PFSK-1 (cell line): ENCODE measurements around the gene PRXL2B.

ENCODE experiments used
- FOXP2 ChIP-seq: optimal IDR thresholded peaks from 2 replicates; pipeline ENCODE3; 2011; ENCODE audit warnings: borderline replicate concordance, control low read depth, inconsistent platforms; ENCODE audit not compliant: insufficient read depth; ENCODE audit errors: extremely low read length, extremely low read depth
- POLR2AphosphoS5 ChIP-seq: IDR thresholded peaks from 2 replicates; pipeline ENCODE4 v1.6.1; 2012; ENCODE audit warnings: low read depth, mild to moderate bottlenecking, control low read depth, low read length, moderate library complexity
- REST ChIP-seq, 2 experiments: IDR thresholded peaks; 2 replicates each; pipeline versions ENCODE4 v1.6.1 to v1.8.0; 2011 to 2012; ENCODE audit warnings: low read depth in 2 of 2, low read length in 2 of 2, control low read depth in 1 of 2, inconsistent platforms in 1 of 2, mild to moderate bottlenecking in 1 of 2, moderate library complexity in 1 of 2; ENCODE audit not compliant: insufficient read depth in 1 of 2
- SIN3A ChIP-seq: IDR thresholded peaks from 2 replicates; pipeline ENCODE4 v1.6.1; 2012; ENCODE audit warnings: mild to moderate bottlenecking, low read length, moderate library complexity, borderline replicate concordance; ENCODE audit not compliant: insufficient read depth
- TAF1 ChIP-seq: IDR thresholded peaks from 2 replicates; pipeline ENCODE4 v1.6.1; 2012; ENCODE audit warnings: low read length, control low read depth, borderline replicate concordance; ENCODE audit not compliant: insufficient read depth

PRXL2B gene

DNA sequence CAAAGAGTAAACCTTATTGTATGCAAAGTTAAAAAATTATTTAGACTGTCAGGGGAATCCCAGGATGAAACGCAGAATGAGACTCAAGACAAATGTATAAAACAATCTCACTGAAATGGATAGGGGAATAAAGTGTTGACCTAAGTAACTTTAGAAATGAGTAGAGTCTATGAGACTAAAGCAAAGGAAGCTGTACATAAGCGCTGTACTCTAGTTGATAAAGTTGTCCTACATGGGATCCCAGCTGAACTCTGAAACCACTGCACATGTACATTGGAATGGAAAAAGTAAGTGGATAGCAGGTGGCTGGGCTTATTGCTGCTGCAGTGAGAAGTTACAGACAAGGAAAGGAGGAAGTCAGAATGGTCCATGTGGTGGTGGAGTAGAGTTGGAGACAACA is 27.6 kb downstream of the PRXL2B start:
- TF ChIP-seq REST (IDR thresholded peaks at IDR 0.05; ENCODE audit: insufficient read depth in 1 of 2, low read depth in 2 of 2, low read length in 2 of 2) (no peak), TAF1 (no peak), FOXP2 (no peak), POLR2AphosphoS5 (no peak), SIN3A (no peak)

- TF ChIP-seq TAF1 (no peak), REST (IDR thresholded peaks at IDR 0.05; ENCODE audit: insufficient read depth in 1 of 2, low read depth in 2 of 2, low read length in 2 of 2) (no peak), POLR2AphosphoS5 (no peak), FOXP2 (no peak), SIN3A (no peak)
These were observed 31.4 kb downstream of the PRXL2B start for GRCh38 chr1:2617971-2618470.

DNA sequence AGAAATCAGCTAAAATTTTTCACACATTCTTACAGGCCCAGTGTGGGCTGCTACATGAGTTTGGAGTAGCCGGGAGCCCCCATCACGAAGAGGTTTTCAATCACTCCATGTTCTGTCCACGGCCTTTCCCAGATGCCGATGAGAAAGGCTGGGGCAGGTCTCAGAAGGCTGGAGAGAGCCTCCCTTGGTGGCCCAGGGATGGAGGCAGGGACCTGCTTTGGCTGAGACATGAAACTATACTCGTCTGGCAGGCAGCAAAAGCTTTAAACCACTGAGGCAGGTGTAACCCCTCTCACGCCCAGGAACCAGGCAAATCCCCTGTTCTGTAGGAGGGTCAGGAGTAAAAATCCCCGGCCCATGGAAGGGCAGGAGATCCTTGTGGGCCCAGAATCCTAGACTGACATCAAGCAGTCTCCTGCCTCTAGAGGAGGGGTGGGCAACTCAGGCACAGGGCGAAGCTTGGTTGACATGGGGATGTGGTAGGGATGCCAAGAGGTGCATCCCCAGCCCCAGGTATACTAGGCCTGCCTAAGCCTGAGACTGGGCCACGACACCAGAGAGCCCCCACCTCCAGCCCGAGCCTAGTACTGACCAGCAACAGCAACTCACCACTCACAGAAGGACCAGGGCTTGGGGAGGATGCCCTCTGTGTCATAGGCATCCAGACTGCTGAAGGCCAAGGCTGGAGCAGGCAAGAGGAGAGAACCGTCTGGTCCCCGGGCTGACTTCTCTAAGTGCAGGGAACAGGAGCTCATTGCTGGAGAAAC is 37.2 kb downstream of the PRXL2B start:
- no peak for TF ChIP-seq REST (IDR thresholded peaks at IDR 0.05; ENCODE audit: insufficient read depth in 1 of 2, low read depth in 2 of 2, low read length in 2 of 2)
- TF ChIP-seq FOXP2, result no peak
- no peak for TF ChIP-seq TAF1
- TF ChIP-seq POLR2AphosphoS5, result no peak
- TF ChIP-seq SIN3A, result no peak

GRCh38 chr1:2624735-2625300 is 38.2 kb downstream of the PRXL2B start:
- TF ChIP-seq POLR2AphosphoS5 (no peak), SIN3A (no peak), TAF1 (no peak), REST (IDR thresholded peaks at IDR 0.05; ENCODE audit: insufficient read depth in 1 of 2, low read depth in 2 of 2, low read length in 2 of 2) (no peak), FOXP2 (no peak)

DNA sequence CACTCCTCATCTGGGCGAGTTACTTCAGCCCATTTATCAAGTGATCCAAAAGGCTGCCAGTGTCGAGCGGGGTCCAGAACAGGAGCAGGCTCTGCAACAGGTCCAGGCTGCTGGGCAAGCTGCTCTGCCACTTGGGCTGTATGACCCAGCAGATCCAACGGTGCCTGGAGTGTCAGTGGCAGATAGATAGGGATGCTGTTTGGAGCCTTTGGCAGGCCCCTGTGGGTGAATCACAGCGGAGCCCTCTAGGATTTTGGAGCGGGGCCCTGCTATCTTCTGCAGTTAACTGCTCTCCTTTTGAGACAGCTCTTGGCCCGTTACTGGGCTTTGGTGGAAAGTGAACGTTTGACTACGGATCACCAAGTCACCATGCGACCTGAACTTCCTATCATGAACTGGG is 38.7 kb downstream of the PRXL2B start:
- TF ChIP-seq TAF1 (no peak), POLR2AphosphoS5 (no peak), REST (IDR thresholded peaks at IDR 0.05; ENCODE audit: insufficient read depth in 1 of 2, low read depth in 2 of 2, low read length in 2 of 2) (no peak), SIN3A (no peak), FOXP2 (no peak)
